Thyroid gland (tissue), 4 donors: ENCODE data around the gene ANGEL1.

Experiments used
- CTCF ChIP-seq, 6 experiments: fragments of 200-600 bp in 3 of 6; fragments of 450-650 bp in 3 of 6; sonication (generic) in 3 of 6; IDR thresholded peaks; one replicate each; pipeline ENCODE4 v1.5.1; 2016 to 2019; ENCODE audit warnings: antibody characterized with exemption in 6 of 6, mild to moderate bottlenecking in 2 of 6, inconsistent platforms in 1 of 6, moderate library complexity in 1 of 6
- POLR2A ChIP-seq, 2 donors: fragments of 450-650 bp; IDR thresholded peaks; one replicate each; pipeline ENCODE4 v1.6.1; 2017; ENCODE audit warnings: antibody characterized with exemption in 2 of 2, mild to moderate bottlenecking in 2 of 2, moderate library complexity in 1 of 2

GRCh38 chr14:76806446-76806845, 6.2 kb downstream of the ANGEL1 start:
- TF ChIP-seq CTCF (IDR thresholded peaks at IDR 0.05) (no peak), POLR2A (IDR thresholded peaks at IDR 0.05) (no peak)
